ENCODE data around the gene CADPS2.

DNA sequence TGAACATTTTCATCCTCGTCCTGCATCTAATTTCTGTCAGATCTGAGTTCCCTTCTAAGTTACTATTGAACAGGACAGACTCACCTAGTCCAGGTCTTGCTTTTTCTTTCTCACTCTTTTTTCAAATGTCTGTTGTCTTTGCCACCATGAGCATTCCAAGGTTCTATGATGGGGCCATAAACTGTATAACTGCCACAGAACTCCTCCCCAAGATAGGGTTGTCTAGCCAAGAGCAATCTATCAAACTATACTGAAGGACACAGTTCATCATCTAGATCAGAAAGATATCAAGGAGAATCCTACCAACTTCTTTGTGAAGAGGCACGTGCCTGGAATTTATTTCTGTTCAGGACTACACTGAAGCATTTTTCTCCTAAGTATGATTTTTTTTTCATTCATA is 531.6 kb downstream of the CADPS2 start:
- no peak for TF ChIP-seq RARB (CRISPR knock-in tag; IDR thresholded peaks at IDR 0.05)
- TF ChIP-seq, protein P1, sequence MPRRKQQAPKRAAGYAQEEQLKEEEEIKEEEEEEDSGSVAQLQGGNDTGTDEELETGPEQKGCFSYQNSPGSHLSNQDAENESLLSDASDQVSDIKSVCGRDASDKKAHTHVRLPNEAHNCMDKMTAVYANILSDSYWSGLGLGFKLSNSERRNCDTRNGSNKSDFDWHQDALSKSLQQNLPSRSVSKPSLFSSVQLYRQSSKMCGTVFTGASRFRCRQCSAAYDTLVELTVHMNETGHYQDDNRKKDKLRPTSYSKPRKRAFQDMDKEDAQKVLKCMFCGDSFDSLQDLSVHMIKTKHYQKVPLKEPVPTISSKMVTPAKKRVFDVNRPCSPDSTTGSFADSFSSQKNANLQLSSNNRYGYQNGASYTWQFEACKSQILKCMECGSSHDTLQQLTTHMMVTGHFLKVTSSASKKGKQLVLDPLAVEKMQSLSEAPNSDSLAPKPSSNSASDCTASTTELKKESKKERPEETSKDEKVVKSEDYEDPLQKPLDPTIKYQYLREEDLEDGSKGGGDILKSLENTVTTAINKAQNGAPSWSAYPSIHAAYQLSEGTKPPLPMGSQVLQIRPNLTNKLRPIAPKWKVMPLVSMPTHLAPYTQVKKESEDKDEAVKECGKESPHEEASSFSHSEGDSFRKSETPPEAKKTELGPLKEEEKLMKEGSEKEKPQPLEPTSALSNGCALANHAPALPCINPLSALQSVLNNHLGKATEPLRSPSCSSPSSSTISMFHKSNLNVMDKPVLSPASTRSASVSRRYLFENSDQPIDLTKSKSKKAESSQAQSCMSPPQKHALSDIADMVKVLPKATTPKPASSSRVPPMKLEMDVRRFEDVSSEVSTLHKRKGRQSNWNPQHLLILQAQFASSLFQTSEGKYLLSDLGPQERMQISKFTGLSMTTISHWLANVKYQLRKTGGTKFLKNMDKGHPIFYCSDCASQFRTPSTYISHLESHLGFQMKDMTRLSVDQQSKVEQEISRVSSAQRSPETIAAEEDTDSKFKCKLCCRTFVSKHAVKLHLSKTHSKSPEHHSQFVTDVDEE (CRISPR knock-in tag; IDR thresholded peaks at IDR 0.05): no peak
- TF ChIP-seq, protein P2, sequence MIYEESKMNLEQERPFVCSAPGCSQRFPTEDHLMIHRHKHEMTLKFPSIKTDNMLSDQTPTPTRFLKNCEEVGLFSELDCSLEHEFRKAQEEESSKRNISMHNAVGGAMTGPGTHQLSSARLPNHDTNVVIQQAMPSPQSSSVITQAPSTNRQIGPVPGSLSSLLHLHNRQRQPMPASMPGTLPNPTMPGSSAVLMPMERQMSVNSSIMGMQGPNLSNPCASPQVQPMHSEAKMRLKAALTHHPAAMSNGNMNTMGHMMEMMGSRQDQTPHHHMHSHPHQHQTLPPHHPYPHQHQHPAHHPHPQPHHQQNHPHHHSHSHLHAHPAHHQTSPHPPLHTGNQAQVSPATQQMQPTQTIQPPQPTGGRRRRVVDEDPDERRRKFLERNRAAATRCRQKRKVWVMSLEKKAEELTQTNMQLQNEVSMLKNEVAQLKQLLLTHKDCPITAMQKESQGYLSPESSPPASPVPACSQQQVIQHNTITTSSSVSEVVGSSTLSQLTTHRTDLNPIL (CRISPR knock-in tag; IDR thresholded peaks at IDR 0.05; ENCODE audit: low read depth): no peak
- TF ChIP-seq GLIS3 (CRISPR knock-in tag; IDR thresholded peaks at IDR 0.05): no peak
- no peak for TF ChIP-seq SNAI2 (CRISPR knock-in tag; IDR thresholded peaks at IDR 0.05)
- no peak for TF ChIP-seq PPARA (CRISPR knock-in tag; IDR thresholded peaks at IDR 0.05; ENCODE audit: borderline replicate concordance)

Data from SK-N-SH treated with all-trans-retinoic acid at 6 μM for 48 hours (cell line).